ENCODE measurements around the gene SRRM4.

SRRM4 gene

DNA sequence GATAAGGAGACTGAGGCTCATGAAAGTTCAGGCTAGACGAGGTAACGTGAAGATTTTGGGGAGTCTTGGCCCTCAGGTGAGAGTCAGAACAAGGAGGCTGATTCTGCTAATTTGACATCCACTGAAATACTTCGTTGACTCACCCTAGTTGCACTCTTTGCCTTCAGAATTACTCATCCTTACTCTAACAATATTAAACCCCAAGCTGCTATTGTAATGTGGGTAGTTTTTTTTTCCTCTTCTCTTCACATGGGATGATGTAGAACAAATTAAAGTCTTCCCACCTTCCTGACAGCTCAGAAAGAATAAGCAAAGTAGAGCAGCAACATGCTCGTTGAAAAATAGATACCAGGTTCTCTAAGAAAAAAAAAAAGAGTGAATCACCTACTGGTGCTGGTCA lies 22.0 kb upstream of the SRRM4 start:
- no peaks in the 10 kb centered on the region for H3K27me3 ChIP-seq (ENCODE audit: insufficient read depth, poor library complexity, severe bottlenecking)
- no peak overlapping the region for H3K27ac ChIP-seq (replicated peaks)
- DNase-seq (ENCODE audit: low read depth in 1 of 2, low spot score in 1 of 2) = no peak
- H3K4me3 ChIP-seq (replicated peaks; ENCODE audit: insufficient read depth, low read length) = no peak overlapping the region
- TF ChIP-seq, protein P1, sequence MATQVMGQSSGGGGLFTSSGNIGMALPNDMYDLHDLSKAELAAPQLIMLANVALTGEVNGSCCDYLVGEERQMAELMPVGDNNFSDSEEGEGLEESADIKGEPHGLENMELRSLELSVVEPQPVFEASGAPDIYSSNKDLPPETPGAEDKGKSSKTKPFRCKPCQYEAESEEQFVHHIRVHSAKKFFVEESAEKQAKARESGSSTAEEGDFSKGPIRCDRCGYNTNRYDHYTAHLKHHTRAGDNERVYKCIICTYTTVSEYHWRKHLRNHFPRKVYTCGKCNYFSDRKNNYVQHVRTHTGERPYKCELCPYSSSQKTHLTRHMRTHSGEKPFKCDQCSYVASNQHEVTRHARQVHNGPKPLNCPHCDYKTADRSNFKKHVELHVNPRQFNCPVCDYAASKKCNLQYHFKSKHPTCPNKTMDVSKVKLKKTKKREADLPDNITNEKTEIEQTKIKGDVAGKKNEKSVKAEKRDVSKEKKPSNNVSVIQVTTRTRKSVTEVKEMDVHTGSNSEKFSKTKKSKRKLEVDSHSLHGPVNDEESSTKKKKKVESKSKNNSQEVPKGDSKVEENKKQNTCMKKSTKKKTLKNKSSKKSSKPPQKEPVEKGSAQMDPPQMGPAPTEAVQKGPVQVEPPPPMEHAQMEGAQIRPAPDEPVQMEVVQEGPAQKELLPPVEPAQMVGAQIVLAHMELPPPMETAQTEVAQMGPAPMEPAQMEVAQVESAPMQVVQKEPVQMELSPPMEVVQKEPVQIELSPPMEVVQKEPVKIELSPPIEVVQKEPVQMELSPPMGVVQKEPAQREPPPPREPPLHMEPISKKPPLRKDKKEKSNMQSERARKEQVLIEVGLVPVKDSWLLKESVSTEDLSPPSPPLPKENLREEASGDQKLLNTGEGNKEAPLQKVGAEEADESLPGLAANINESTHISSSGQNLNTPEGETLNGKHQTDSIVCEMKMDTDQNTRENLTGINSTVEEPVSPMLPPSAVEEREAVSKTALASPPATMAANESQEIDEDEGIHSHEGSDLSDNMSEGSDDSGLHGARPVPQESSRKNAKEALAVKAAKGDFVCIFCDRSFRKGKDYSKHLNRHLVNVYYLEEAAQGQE (IDR thresholded peaks at IDR 0.05; ENCODE audit: insufficient replicate concordance, low read depth) = no peak
- TF ChIP-seq POLR2AphosphoS5 (IDR thresholded peaks at IDR 0.05; ENCODE audit: low read depth) = no peak
- no peak for TF ChIP-seq CTCF (IDR thresholded peaks at IDR 0.05; ENCODE audit: insufficient read depth, low read length)
- TF ChIP-seq GABPA (IDR thresholded peaks at IDR 0.05; ENCODE audit: low read depth) = no peak
- TF ChIP-seq SPI1 (IDR thresholded peaks at IDR 0.05; ENCODE audit: borderline replicate concordance, low read depth) = no peak

- no peak overlapping the region for H3K27ac ChIP-seq (replicated peaks)
- DNase-seq (ENCODE audit: low read depth in 1 of 2, low spot score in 1 of 2) = no peak
- no peaks in the 10 kb centered on the region for H3K27me3 ChIP-seq (ENCODE audit: insufficient read depth, poor library complexity, severe bottlenecking)
- TF ChIP-seq, protein P1 (IDR thresholded peaks at IDR 0.05; ENCODE audit: insufficient replicate concordance, low read depth) = no peak
- TF ChIP-seq SPI1 (IDR thresholded peaks at IDR 0.05; ENCODE audit: borderline replicate concordance, low read depth) (no peak), GABPA (IDR thresholded peaks at IDR 0.05; ENCODE audit: low read depth) (no peak), CTCF (IDR thresholded peaks at IDR 0.05; ENCODE audit: insufficient read depth, low read length) (no peak), POLR2AphosphoS5 (IDR thresholded peaks at IDR 0.05; ENCODE audit: low read depth) (no peak)
- no peak overlapping the region for H3K4me3 ChIP-seq (replicated peaks; ENCODE audit: insufficient read depth, low read length)
Observed at GRCh38 chr12:118959985-118960560, 21.3 kb upstream of the SRRM4 start.

DNA sequence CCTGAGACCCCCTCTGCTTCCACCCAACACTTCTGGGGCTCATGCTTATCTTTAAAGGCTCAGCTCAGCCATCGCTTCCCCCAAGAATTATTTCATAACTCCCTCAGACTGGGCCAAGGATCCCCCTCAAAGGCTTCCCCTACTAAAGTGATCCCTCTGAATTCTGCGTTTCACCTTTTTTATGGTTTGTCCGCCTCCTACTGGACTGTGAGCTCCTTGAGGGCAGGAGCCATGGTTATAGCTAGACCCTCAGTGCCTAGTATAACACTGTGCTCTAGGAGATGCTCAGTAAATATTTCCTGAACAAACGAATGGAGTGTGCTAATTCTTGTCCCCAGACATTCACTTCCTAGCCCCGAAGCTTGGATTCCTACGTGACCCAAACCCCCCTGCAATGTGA lies 20.5 kb upstream of the SRRM4 start:
- H3K4me3 ChIP-seq (replicated peaks; ENCODE audit: insufficient read depth, low read length) = no peak overlapping the region
- no peak for DNase-seq (ENCODE audit: low read depth in 1 of 2, low spot score in 1 of 2)
- no peaks in the 10 kb centered on the region for H3K27me3 ChIP-seq (ENCODE audit: insufficient read depth, poor library complexity, severe bottlenecking)
- no peak overlapping the region for H3K27ac ChIP-seq (replicated peaks)
- TF ChIP-seq, protein P1 (IDR thresholded peaks at IDR 0.05; ENCODE audit: insufficient replicate concordance, low read depth) = no peak
- no peak for TF ChIP-seq POLR2AphosphoS5 (IDR thresholded peaks at IDR 0.05; ENCODE audit: low read depth)
- TF ChIP-seq SPI1 (IDR thresholded peaks at IDR 0.05; ENCODE audit: borderline replicate concordance, low read depth) = no peak
- TF ChIP-seq CTCF (IDR thresholded peaks at IDR 0.05; ENCODE audit: insufficient read depth, low read length) = no peak
- no peak for TF ChIP-seq GABPA (IDR thresholded peaks at IDR 0.05; ENCODE audit: low read depth)

All from HL-60 (cell line).